Gastrocnemius medialis (tissue), 4 donors: Measurements from ENCODE around the gene DYNLT2. TPM values are rescaled to one million over a fixed set of nuclear protein-coding genes. Genes with fewer than 3 reads are reported as not detected.

ENCODE experiments used
- ATAC-seq, 2 donors: fragments of 150-250 bp; one replicate each; pipeline ENCODE4 v1.9.1; 2016
- DNase-seq, 2 donors: peaks; one replicate each; pipeline ENCODE4 v3.0.0-alpha.2; 2019
- H3K27ac ChIP-seq, 4 donors: fragments of 200-600 bp; sonication (generic); 1 replicate in 1 of 4; 2 replicates in 3 of 4; pipeline ENCODE4 v1.5.1; 2016 to 2018; ENCODE audit warnings: mild to moderate bottlenecking in 2 of 4, moderate library complexity in 1 of 4
- H3K27me3 ChIP-seq, 3 donors: fragments of 200-600 bp; sonication (generic) in 2 of 3; 1 replicate in 1 of 3; 2 replicates in 2 of 3; pipeline versions ENCODE4 v1.5.1 to v1.6.0; 2016 to 2019; ENCODE audit warnings: mild to moderate bottlenecking in 1 of 3, moderate library complexity in 1 of 3
- H3K36me3 ChIP-seq, 2 donors: fragments of 200-600 bp; sonication (generic) in 1 of 2; one replicate each; pipeline ENCODE4 v1.5.1; 2017 to 2018
- H3K4me1 ChIP-seq, 2 donors: fragments of 200-600 bp; sonication (generic) in 1 of 2; one replicate each; pipeline ENCODE4 v1.5.1; 2016 to 2017; ENCODE audit warnings: mild to moderate bottlenecking in 2 of 2
- H3K4me3 ChIP-seq, 4 donors: fragments of 200-600 bp; sonication (generic) in 3 of 4; 1 replicate in 1 of 4; 2 replicates in 3 of 4; pipeline ENCODE4 v1.5.1; 2016 to 2019; ENCODE audit warnings: mild to moderate bottlenecking in 2 of 4
- H3K9me3 ChIP-seq, 3 donors: fragments of 200-600 bp; sonication (generic) in 2 of 3; 1 replicate in 1 of 3; 2 replicates in 2 of 3; pipeline ENCODE4 v1.5.1; 2016 to 2019
- CTCF ChIP-seq, 5 experiments: fragments of 450-650 bp in 3 of 5; fragments of 200-600 bp in 2 of 5; sonication (generic) in 2 of 5; IDR thresholded peaks in 4 of 5; conservative IDR thresholded peaks in 1 of 5; 1 replicate in 4 of 5; 2 replicates in 1 of 5; pipeline ENCODE4 v1.5.1; 2016 to 2019; ENCODE audit warnings: antibody characterized with exemption in 5 of 5, mild to moderate bottlenecking in 3 of 5, moderate library complexity in 3 of 5
- POLR2A ChIP-seq, 2 donors: fragments of 450-650 bp; IDR thresholded peaks; one replicate each; pipeline ENCODE4 v1.6.1; 2017; ENCODE audit warnings: antibody characterized with exemption in 2 of 2, mild to moderate bottlenecking in 2 of 2, moderate library complexity in 2 of 2
- in situ Hi-C, 4 donors: fragments of 200-750 bp; cut with MboI; loops; one replicate each; pipeline versions ENCODE4 v1.15.0 to v1.8.0; 2017; ENCODE audit warnings: low sequenced_read_pairs in 4 of 4
- intact Hi-C: fragments of 100-400 bp; cut with DNase I; formaldehyde crosslinking; loops from one replicate; pipeline ENCODE4 v1.15.1; 2023; ENCODE audit warnings: low total_unique reads
- total RNA-seq, 4 donors: library from RNA; depleted of rRNA; stranded (reverse); fragments of >200 nt; gene quantifications; one replicate each; pipeline versions ENCODE4 v1.1.0 to v1.2.3, GENCODE V29; 2016

The DYNLT2 gene
- total RNA-seq, 4 donors from 2014 or later = 0.23 to 1.1 (median 0.46) TPM

- in situ Hi-C loops (no loop called here), intact Hi-C loops (loop anchor here (10.0 kb wide), 1 partner anchor 829 kb away; the partner anchor contains the start of genes PSMB1 and TBP)
- Histone ChIP-seq H3K9me3 (no peaks in the 10 kb centered on the region), H3K27ac (peak overlapping the region; percentile 83 to 92 (median 86)), H3K4me1 (peaks cover 34% of the 10 kb centered on the region in 2 donors), H3K36me3 (no peaks in the 10 kb centered on the region), H3K27me3 (no peaks in the 10 kb centered on the region), H3K4me3 (peak overlapping the region; percentile 63 to 86 (median 73))
- TF ChIP-seq POLR2A (IDR thresholded peaks at IDR 0.05) = peak; percentile 29 to 31
- TF ChIP-seq CTCF (IDR thresholded peaks at IDR 0.05 in 4 of 5, conservative IDR thresholded peaks at IDR 0.05 in 1 of 5) = no peak
- ATAC-seq (peak; percentile 18 to 28), DNase-seq (peak; percentile 41 to 53)
Observed at GRCh38 chr6:169725125-169726048, 26.0 kb downstream of the DYNLT2 start.

GRCh38 chr6:169724494-169725124, 26.8 kb downstream of the DYNLT2 start, which contains the start of gene PHF10:
Gene PHF10 (minus strand): TSS chr6:169724500. CDS start chr6:169723931, 569 bp downstream.
- in situ Hi-C loops = no loop called here
- TF ChIP-seq CTCF (IDR thresholded peaks at IDR 0.05 in 4 of 5, conservative IDR thresholded peaks at IDR 0.05 in 1 of 5) = no peak
- TF ChIP-seq POLR2A (IDR thresholded peaks at IDR 0.05) = no peak
- peak within 1 kb of the TSS; percentile 63 to 86 (median 81) for H3K4me3 ChIP-seq
- no peaks in the 10 kb centered on the region for H3K9me3 ChIP-seq
- H3K4me1 ChIP-seq = peaks cover 37 to 39% of the 10 kb centered on the region in 2 donors
- ATAC-seq = peak; percentile 50 to 53
- H3K27me3 ChIP-seq = no peaks in the 10 kb centered on the region
- no peaks in the 10 kb centered on the region for H3K36me3 ChIP-seq
- intact Hi-C loops = loop anchor here (10.0 kb wide), 1 partner anchor 830 kb away; the partner anchor contains the start of genes PSMB1 and TBP
- peak within 1 kb of the TSS; percentile 85 to 98 (median 92) for H3K27ac ChIP-seq
- DNase-seq = peak in 1 of 2 donors; percentile 25

GRCh38 chr6:169723991-169724493, 27.3 kb downstream of the DYNLT2 start:
- in situ Hi-C loops = no loop called here

More at GRCh38 chr6:169723991-169724493, 27.3 kb downstream of the DYNLT2 start:
- intact Hi-C loops = loop anchor here (1.0 to 10.0 kb wide), 3 partner anchors 22 to 831 kb away; partner anchors contain the start of genes C6orf120, DYNLT2, ERMARD and PSMB1
- Histone ChIP-seq H3K36me3 (no peaks in the 10 kb centered on the region), H3K27me3 (no peaks in the 10 kb centered on the region), H3K27ac (peak overlapping the region; percentile 72 to 85 (median 78)), H3K4me1 (peaks cover 37 to 44% of the 10 kb centered on the region in 2 donors), H3K9me3 (no peaks in the 10 kb centered on the region), H3K4me3 (peak overlapping the region in 2 of 4 donors; percentile 35 to 63)
- DNase-seq (peak in 1 of 2 donors; percentile 21), ATAC-seq (peak; percentile 67 to 72)
- TF ChIP-seq POLR2A (IDR thresholded peaks at IDR 0.05) (peak; percentile 18 to 32), CTCF (IDR thresholded peaks at IDR 0.05 in 4 of 5, conservative IDR thresholded peaks at IDR 0.05 in 1 of 5) (no peak)
